H1 (cell line): ENCODE data around the gene ACYP1. TPM values are rescaled to one million over a fixed set of nuclear protein-coding genes. Genes with fewer than 3 reads are reported as not detected.

Experiments
- CTCF ChIA-PET: fragments of 300-600 bp; sonication (Branson Sonifier 250); formaldehyde crosslinking; loops from one replicate; lab custom pipeline; 2021; ENCODE audit not compliant: partially characterized antibody; lab: Charles Lee
- POLR2A ChIA-PET: fragments of 300-600 bp; sonication (Branson Sonifier 250); formaldehyde crosslinking; loops from one replicate; lab custom pipeline; 2021; ENCODE audit warnings: inconsistent platforms; ENCODE audit not compliant: partially characterized antibody; lab: Charles Lee
- DNase-seq, 2 experiments: peaks; one replicate each; pipeline versions ENCODE4 v3.0.0 to v3.0.0-alpha.2; 2010 to 2022; ENCODE audit warnings: low spot score in 2 of 2, low read depth in 1 of 2, mixed read lengths in 1 of 2
- FAIRE-seq: peaks from 2 replicates; lab custom pipeline; 2011; peaks lifted over from hg19 to GRCh38; lab: Jason Lieb, UNC
- H2AFZ ChIP-seq: 2 replicates; pipeline ENCODE4 v1.8.1; 2012; ENCODE audit warnings: low read length, inconsistent platforms
- H2AK5ac ChIP-seq: 2 replicates; pipeline ENCODE4 v1.6.1; 2013; ENCODE audit warnings: low read depth, low read length
- H2BK120ac ChIP-seq: replicated peaks from 2 replicates; pipeline ENCODE3; 2013; ENCODE audit warnings: low read depth, low read length, inconsistent platforms
- H2BK12ac ChIP-seq: 2 replicates; pipeline ENCODE4 v1.6.1; 2013; ENCODE audit warnings: low read depth, low read length
- H2BK15ac ChIP-seq: 2 replicates; pipeline ENCODE4 v1.6.1; 2013; ENCODE audit warnings: low read length
- H2BK20ac ChIP-seq: 2 replicates; pipeline ENCODE4 v1.6.1; 2013; ENCODE audit warnings: low read length
- H2BK5ac ChIP-seq: 2 replicates; pipeline ENCODE4 v1.6.1; 2013; ENCODE audit warnings: low read depth, low read length
- H3K14ac ChIP-seq: 2 replicates; pipeline ENCODE4 v1.6.1; 2013; ENCODE audit warnings: inconsistent platforms; ENCODE audit not compliant: insufficient read length
- H3K18ac ChIP-seq: 2 replicates; pipeline ENCODE4 v1.6.1; 2013; ENCODE audit warnings: low read length; ENCODE audit errors: extremely low read depth
- H3K23ac ChIP-seq: 2 replicates; pipeline ENCODE4 v1.6.1; 2013; ENCODE audit warnings: inconsistent platforms; ENCODE audit not compliant: insufficient read length
- H3K23me2 ChIP-seq: 2 replicates; pipeline ENCODE4 v1.6.1; 2013; ENCODE audit warnings: low read depth, low read length
- H3K27ac ChIP-seq: 2 replicates; pipeline ENCODE4 v1.6.1; 2011; ENCODE audit warnings: low read depth, low read length, inconsistent platforms
- H3K27me3 ChIP-seq, 4 experiments: replicated peaks in 1 of 4; 1 replicate in 1 of 4; 2 replicates in 3 of 4; pipeline versions ENCODE4 v1.6.1 to v1.8.1; 2011 to 2013; ENCODE audit warnings: low read length in 3 of 4, mild to moderate bottlenecking in 3 of 4, inconsistent platforms in 2 of 4, mixed read lengths in 2 of 4, moderate library complexity in 1 of 4; ENCODE audit not compliant: control insufficient read depth in 3 of 4, insufficient read depth in 3 of 4; ENCODE audit errors: extremely low read depth in 1 of 4
- H3K36me3 ChIP-seq, 4 experiments: 2 replicates each; pipeline versions ENCODE4 v1.6.1 to v1.8.1; 2011 to 2013; ENCODE audit warnings: mild to moderate bottlenecking in 4 of 4, low read length in 3 of 4, moderate library complexity in 2 of 4, control low read depth in 1 of 4, inconsistent platforms in 1 of 4; ENCODE audit not compliant: insufficient read depth in 4 of 4, control insufficient read depth in 2 of 4
- H3K4ac ChIP-seq: replicated peaks from 2 replicates; pipeline ENCODE3; 2013; ENCODE audit warnings: low read length, low read depth, mixed read lengths, inconsistent platforms; ENCODE audit not compliant: insufficient read length
- H3K4me1 ChIP-seq, 4 experiments: replicated peaks in 1 of 4; 1 replicate in 1 of 4; 2 replicates in 3 of 4; pipeline versions ENCODE4 v1.6.1 to v1.8.1; 2011 to 2013; ENCODE audit warnings: low read length in 3 of 4, inconsistent platforms in 2 of 4, mixed read lengths in 1 of 4; ENCODE audit not compliant: insufficient read depth in 4 of 4, control insufficient read depth in 3 of 4
- H3K4me2 ChIP-seq, 2 experiments: 2 replicates each; pipeline versions ENCODE4 v1.6.1 to v1.8.1; 2011 to 2013; ENCODE audit warnings: low read depth in 2 of 2, low read length in 2 of 2, control low read depth in 1 of 2, inconsistent platforms in 1 of 2, mild to moderate bottlenecking in 1 of 2; ENCODE audit not compliant: insufficient read depth in 1 of 2
- H3K4me3 ChIP-seq, 4 experiments: fragments of 200-600, 300-600 bp in 1 of 4; sonication (generic), shearing (Covaris generic), sonication (Bioruptor Twin) in 1 of 4; 2 replicates each; pipeline versions ENCODE4 v1.5.1 to v1.8.1; 2011 to 2016; ENCODE audit warnings: low read length in 4 of 4, low read depth in 3 of 4, control low read depth in 2 of 4, inconsistent platforms in 2 of 4, mild to moderate bottlenecking in 2 of 4, mixed read lengths in 1 of 4, moderate library complexity in 1 of 4; ENCODE audit not compliant: insufficient read depth in 2 of 4; ENCODE audit errors: extremely low read depth in 1 of 4
- H3K56ac ChIP-seq: replicated peaks from 2 replicates; pipeline ENCODE3; 2013; ENCODE audit warnings: low read depth, mild to moderate bottlenecking, mixed read lengths, low read length, inconsistent platforms; ENCODE audit not compliant: insufficient read length
- H3K79me1 ChIP-seq: 2 replicates; pipeline ENCODE4 v1.6.1; 2013; ENCODE audit warnings: low read depth, low read length, control low read depth
- H3K79me2 ChIP-seq, 2 experiments: 2 replicates each; pipeline versions ENCODE4 v1.6.1 to v1.8.1; 2012 to 2013; ENCODE audit warnings: low read length in 2 of 2, mild to moderate bottlenecking in 2 of 2, inconsistent platforms in 1 of 2; ENCODE audit not compliant: insufficient read depth in 2 of 2, control insufficient read depth in 1 of 2
- H3K9ac ChIP-seq, 4 experiments: replicated peaks in 1 of 4; 1 replicate in 1 of 4; 2 replicates in 3 of 4; pipeline versions ENCODE4 v1.6.1 to v1.8.1; 2011 to 2013; ENCODE audit warnings: low read depth in 3 of 4, low read length in 3 of 4, control low read depth in 2 of 4, mild to moderate bottlenecking in 2 of 4, moderate library complexity in 2 of 4, inconsistent platforms in 1 of 4; ENCODE audit errors: extremely low read depth in 1 of 4
- H3K9me3 ChIP-seq, 2 experiments: 2 replicates each; pipeline versions ENCODE4 v1.6.1 to v1.8.1; 2012 to 2013; ENCODE audit warnings: mild to moderate bottlenecking in 2 of 2, moderate library complexity in 2 of 2, control low read depth in 1 of 2, inconsistent platforms in 1 of 2, low read depth in 1 of 2, low read length in 1 of 2, mixed read lengths in 1 of 2; ENCODE audit not compliant: insufficient read depth in 2 of 2
- H4K20me1 ChIP-seq, 2 experiments: replicated peaks in 1 of 2; 2 replicates each; pipeline versions ENCODE3 to v1.8.1; 2011 to 2013; ENCODE audit warnings: inconsistent platforms in 2 of 2, low read length in 2 of 2, mild to moderate bottlenecking in 1 of 2; ENCODE audit not compliant: insufficient read depth in 2 of 2, control insufficient read depth in 1 of 2
- H4K5ac ChIP-seq: 2 replicates; pipeline ENCODE4 v1.6.1; 2013; ENCODE audit warnings: low read length, low read depth, mixed read lengths, inconsistent platforms; ENCODE audit not compliant: insufficient read length
- H4K8ac ChIP-seq: 2 replicates; pipeline ENCODE4 v1.8.0; 2013; ENCODE audit warnings: mild to moderate bottlenecking, moderate library complexity, low read length, inconsistent platforms; ENCODE audit not compliant: insufficient read depth; ENCODE audit errors: extremely low read depth
- H4K91ac ChIP-seq: replicated peaks from 2 replicates; pipeline ENCODE3; 2013; ENCODE audit warnings: low read length, mixed read lengths, inconsistent platforms; ENCODE audit not compliant: insufficient read length
- EP300 ChIP-seq, 2 experiments: IDR thresholded peaks; 1 replicate in 1 of 2; 2 replicates in 1 of 2; pipeline ENCODE4 v1.6.1; 2011 to 2012; ENCODE audit warnings: low read depth in 2 of 2, low read length in 2 of 2, mild to moderate bottlenecking in 2 of 2, borderline replicate concordance in 1 of 2, inconsistent platforms in 1 of 2, moderate library complexity in 1 of 2
- KDM1A ChIP-seq: fragments of 200-600, 300-600 bp; sonication (generic); IDR thresholded peaks from 2 replicates; pipeline ENCODE4 v1.7.1; 2016; ENCODE audit warnings: mild to moderate bottlenecking, low read length, borderline replicate concordance
- SRF ChIP-seq: IDR thresholded peaks from 2 replicates; pipeline ENCODE4 v1.6.1; 2011; ENCODE audit warnings: mild to moderate bottlenecking, low read depth, low read length, moderate library complexity
- WGBS, 2 experiments: shearing (Covaris generic) in 1 of 2; methylation state at CpG; one replicate each; pipeline versions ENCODE4 v1.1.6 to v1.1.7; 2013 to 2015; ENCODE audit warnings: low lambda C conversion rate in 2 of 2, mixed read lengths in 2 of 2, inconsistent platforms in 1 of 2, low coverage in 1 of 2, missing lambda C conversion rate in 1 of 2; ENCODE audit not compliant: insufficient replicate concordance in 2 of 2, insufficient coverage in 1 of 2, insufficient read length in 1 of 2; ENCODE audit errors: extremely low coverage in 1 of 2, missing lambda C conversion rate in 1 of 2; 5-methylcytosine and 5-hydroxymethylcytosine counted together
- polyA plus RNA-seq, 7 experiments: library from polyadenylated mRNA; depleted of rRNA in 3 of 7; stranded (reverse) in 5 of 7; unstranded in 2 of 7; fragments of >200 nt in 5 of 7; fragments of 200-250 nt in 2 of 7; gene quantifications; 1 replicate in 5 of 7; 2 replicates in 1 of 7; 4 replicates in 1 of 7; pipeline versions ENCODE4 v1.2.1 to v1.2.3, GENCODE V29; 2011 to 2013; ENCODE audit warnings: missing spikeins in 2 of 7, mixed read lengths in 2 of 7
- total RNA-seq: library from RNA; stranded (reverse); fragmentation: NEBNext Ultra II Directional; extraction: Animal tissue kit (Norgen Biotek cat#: 25700); gene quantifications from 2 replicates; pipeline ENCODE4 v1.2.1, GENCODE V29; 2021

The ACYP1 gene
- total and polyA plus RNA-seq, 2 of the 8 experiments (the other 6 are each of a cell fraction or from before 2014, with no cell fraction given): 22.3 to 24.8 TPM

- TF ChIP-seq EP300 (IDR thresholded peaks at IDR 0.05; ENCODE audit: borderline replicate concordance in 1 of 2, low read depth in 2 of 2, low read length in 2 of 2) (no peak), SRF (no peak), KDM1A (peak; percentile 71; the same call in 1 of the 2 replicates)
Measured at GRCh38 chr14:75060420-75060819, 3.4 kb downstream of the ACYP1 start.

More at GRCh38 chr14:75060420-75060819, 3.4 kb downstream of the ACYP1 start:
- H3K9me3 ChIP-seq: no peaks in the 10 kb centered on the region
- no peak for FAIRE-seq
- POLR2A ChIA-PET: no interaction called here
- H3K27ac ChIP-seq: no peak overlapping the region
- no peak overlapping the region for H3K9ac ChIP-seq
- WGBS, 2 experiments: 71% methylated on average over 2 of the region's 2 CpGs; no CpG with 5 or more reads in 1 of the 2 experiments
- H3K4me1 ChIP-seq: no peaks in the 10 kb centered on the region; a peak in 2 of 7 replicates
- H2BK120ac ChIP-seq: no peak overlapping the region
- no peak overlapping the region for H2BK12ac ChIP-seq
- H3K56ac ChIP-seq: no peak overlapping the region
- H4K5ac ChIP-seq: no peak overlapping the region
- H2AK5ac ChIP-seq: no peak overlapping the region
- no peak overlapping the region for H3K14ac ChIP-seq
- peaks cover 5% of the 10 kb centered on the region; the same call in 1 of the 2 replicates for H3K79me1 ChIP-seq
- no peak overlapping the region for H3K4me2 ChIP-seq
- CTCF ChIA-PET: no interaction called here
- no peaks in the 10 kb centered on the region for H3K27me3 ChIP-seq
- no peak overlapping the region for H3K18ac ChIP-seq
- H3K4me3 ChIP-seq: no peak overlapping the region
- no peak overlapping the region for H3K23ac ChIP-seq
- no peak overlapping the region for H4K91ac ChIP-seq
- H3K23me2 ChIP-seq: peaks cover 9% of the 10 kb centered on the region
- no peak for DNase-seq
- H2AFZ ChIP-seq: no peak overlapping the region
- no peak overlapping the region for H4K8ac ChIP-seq
- no peak overlapping the region for H2BK15ac ChIP-seq
- H4K20me1 ChIP-seq: no peaks in the 10 kb centered on the region
- no peak overlapping the region for H2BK20ac ChIP-seq
- H2BK5ac ChIP-seq: no peak overlapping the region
- peaks cover 0 to 9% (median 3%) of the 10 kb centered on the region in 4 experiments; a peak in 2 of 8 replicates for H3K36me3 ChIP-seq
- H3K4ac ChIP-seq: no peak overlapping the region
- H3K79me2 ChIP-seq: peaks cover 0 to 10% of the 10 kb centered on the region in 2 experiments; a peak in 2 of 4 replicates
